ENCODE data around the gene NPHP4.

The NPHP4 gene

DNA sequence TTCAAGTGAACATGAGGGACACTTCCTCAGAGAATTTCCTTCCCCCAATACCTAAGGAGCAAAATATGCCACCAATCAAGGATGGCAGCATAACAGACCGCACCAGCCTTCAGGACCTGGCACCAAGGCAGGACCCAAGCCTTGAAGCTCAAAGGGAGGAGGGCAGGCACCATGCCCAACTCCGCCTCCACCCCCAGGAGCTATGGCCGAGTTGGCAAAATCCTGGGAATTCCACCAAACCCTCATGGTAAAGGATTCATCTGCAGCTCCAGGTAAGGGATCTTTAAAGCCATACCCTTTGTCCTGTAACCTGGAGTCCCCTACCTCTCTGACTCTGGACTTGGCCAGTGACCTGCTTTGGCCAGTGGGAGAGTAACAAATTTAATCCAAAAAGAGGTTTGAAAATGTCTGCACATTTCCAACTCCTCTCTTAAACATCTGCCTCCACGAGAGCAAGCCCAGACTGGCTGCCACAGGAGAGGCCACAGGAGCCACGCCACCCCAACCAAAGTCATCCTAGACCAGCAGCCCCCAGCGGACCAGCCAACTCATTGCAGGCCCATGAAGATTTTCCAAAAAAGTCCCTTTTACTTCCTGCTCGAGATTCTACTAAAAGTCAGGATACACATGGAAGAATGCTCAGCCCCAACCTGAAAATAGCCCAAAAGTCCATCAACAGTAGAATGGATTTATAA lies 41.9 kb downstream of the NPHP4 start:
- no peak for DNase-seq (ENCODE audit: low read depth)

DNA sequence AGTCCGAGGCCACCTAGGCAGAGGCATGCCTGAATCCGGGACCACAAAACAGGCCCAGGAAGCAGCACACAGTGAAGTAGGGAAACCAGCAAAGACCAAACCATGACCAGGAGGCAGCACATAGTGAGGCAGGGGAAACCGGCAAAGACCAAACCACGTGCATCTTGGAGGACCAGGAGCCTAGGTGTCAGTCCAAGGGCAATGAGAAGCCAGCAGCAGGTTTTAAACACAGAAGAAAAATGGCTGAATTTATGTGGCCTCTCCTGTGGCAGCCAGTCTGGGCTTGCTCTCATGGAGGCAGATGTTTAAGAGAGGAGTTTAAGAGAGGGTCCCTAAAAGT lies 42.5 kb downstream of the NPHP4 start:
- DNase-seq (ENCODE audit: low read depth), result no peak

DNA sequence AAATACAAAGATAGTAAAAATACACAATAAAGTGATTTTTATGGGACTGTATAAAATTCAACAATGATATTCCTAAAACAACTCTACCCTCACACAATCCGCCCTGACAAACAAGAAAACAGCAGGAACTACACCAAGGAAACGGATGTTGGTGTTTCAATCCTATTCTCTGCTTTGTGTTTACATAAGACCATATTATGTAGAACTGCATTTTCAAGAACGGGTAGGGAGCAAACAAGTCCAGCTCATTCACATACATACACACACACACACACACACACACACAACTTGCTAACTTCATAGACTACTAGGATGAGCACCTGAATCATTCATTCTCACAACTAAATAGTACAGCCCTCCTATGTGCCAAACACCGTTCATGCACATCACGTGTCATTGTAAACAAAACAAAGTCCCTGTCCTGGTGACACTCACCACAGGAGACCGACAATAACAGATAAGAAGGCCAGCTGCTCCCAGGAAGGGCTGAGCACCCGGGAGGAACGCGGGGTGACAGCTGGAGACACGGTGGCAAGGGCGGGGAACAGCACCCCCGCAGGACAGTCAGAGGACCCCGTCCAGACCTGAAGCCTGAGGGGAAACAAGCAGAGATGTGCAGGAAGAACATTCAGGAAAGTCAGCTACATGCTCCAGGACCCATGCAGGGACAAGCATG lies 43.0 kb downstream of the NPHP4 start:
- no peak for DNase-seq (ENCODE audit: low read depth)

DNA sequence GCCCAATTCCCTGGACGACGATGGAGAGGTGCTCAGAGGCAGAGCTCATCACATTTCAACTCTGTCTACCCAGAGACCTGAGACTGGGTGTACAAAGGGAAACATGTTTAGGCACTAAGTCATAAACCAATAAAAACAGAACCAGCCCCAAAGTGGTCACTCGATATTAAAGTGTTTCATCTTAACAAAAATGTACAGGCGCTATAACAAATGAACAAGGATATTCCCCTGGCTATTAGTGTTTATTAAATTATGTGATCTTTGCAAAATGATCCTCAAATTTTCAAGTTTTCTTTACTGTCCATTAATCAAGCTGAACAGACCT lies 43.6 kb downstream of the NPHP4 start:
- DNase-seq (ENCODE audit: low read depth), result no peak

DNA sequence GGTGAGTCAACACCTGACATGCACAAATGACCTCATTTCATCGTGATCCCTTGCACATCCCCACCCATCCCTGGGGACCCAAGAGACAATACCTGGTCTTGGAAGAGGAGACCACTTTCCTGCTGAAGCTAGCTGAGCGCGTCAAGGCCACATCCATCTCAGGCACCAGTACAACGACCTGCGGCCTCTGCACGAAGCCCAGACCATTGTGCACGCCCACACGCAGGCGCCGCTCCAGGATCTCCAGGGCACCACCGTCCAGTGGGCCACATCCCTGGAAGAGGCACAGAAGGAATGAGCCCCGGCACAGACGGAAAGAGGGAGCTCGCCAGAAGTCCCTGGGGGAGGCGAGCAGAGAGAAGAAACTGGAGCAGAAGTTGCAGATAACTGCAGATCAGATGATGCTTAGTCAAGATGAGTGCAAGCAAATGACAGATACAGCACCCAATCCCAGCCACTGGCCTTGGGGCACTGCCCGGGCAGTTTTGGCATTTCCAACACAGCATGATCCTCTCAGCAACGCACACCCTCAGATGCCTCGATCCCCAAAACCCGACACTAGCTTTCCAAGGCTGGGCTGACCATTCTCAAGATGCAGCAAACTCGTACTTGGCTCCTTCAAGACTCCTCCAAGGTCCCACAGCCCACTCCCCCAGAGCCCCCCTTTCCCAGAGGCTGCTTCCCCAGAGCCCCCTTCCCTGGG lies 44.1 kb downstream of the NPHP4 start:
- no peak for DNase-seq (ENCODE audit: low read depth)

DNA sequence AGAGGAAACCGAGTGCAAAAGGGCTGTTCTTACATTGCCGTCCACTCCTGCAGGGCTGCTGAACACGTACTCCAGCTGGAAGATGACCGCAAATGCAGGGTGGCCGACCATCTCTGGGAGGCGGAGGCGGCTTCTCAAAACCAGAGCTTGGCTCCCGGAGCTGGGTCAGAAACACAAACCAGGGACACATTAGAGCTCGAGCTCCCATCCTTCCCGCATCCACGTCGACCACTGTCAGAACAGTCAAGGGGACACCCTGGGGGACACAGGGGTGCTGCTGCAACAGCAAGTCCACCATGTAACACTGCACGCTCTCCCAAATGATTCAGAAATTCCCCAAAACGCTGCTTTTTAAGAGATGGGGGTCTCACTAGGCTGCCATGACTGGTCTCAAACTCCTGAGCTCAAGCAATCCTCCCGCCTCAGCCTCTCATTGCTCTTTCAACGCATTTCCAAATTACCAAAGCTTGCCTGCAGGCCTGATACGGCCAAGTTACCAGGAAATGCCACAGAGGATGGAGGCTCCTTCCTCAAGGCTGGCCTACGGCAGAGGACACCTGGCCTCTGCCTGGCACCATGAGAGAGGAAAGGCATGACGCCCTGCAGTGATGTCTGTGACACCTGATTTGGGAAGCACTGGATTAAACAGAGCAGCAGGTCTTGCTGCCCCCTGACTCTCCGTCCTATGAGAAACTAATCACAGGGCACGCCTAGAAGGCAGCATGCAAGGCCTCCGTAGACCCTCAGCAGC lies 45.0 kb downstream of the NPHP4 start:
- DNase-seq (ENCODE audit: low read depth), result no peak

DNA sequence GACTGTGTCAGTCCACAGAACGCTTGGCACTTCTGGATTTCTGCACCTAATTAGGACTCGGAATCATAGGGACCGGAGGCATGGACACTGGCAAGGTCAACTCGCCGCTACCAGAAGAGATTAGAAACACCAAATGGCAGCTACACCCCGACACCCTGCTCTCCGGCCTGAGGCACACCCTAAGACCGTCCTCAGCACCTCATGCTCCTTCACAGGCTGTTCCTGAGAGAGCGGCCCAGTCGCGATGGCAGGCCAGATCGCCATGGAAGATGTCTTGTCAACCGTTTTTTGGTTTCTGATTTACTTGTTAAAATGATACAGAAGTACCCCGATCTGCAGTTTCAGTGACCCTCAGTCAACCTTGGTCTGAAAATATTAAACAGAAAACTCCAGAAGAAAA lies 46.8 kb downstream of the NPHP4 start:
- no peak for DNase-seq (ENCODE audit: low read depth)

DNA sequence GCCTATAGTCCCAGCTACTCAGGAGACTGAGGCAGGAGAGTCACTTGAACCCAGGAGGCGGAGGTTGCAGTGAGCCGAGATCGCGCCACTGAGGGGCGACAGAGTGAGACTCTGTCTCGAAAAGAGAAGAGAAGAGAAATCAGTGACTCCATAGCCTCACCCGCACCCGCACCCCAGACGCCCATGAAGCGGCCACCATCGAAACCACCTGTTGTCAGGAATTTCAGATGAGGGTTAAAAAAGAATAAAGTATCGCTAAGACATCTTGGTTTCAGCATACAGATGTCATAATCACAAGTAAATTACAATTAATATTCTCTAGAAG lies 47.4 kb downstream of the NPHP4 start:
- no peak for DNase-seq (ENCODE audit: low read depth)

DNA sequence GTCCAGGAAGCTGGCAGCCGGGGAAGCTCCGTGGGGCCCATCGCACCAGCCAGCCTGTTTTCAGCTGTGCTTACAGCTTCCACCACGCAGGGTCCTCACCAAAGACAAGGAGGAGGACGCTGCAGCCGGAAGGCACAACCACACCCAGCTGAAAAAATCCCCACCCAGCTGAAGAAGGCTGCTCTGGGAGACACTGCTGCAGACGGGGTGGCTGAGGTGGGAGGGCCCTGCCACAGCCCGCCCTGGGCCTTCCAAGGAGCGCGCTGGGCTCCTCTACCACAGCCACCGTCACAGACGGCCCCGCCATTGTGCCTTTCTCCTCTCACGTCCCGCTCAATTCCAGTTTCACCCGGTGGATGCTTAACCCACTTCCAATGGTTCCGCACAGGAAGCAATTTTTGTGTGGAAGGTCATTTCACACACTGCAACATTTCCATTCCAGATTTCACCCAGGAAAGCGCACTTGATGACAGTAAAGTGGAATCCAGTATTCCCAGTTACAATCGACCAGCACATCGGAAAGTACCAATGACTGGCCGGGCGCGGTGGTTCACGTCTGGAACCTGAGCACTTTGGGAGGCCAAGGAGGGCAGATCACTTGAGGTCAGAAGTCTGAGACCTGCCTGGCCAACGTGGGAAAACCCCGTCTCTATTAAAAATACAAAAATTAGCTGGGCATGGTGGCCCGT lies 47.9 kb downstream of the NPHP4 start:
- DNase-seq (ENCODE audit: low read depth), result no peak

DNA sequence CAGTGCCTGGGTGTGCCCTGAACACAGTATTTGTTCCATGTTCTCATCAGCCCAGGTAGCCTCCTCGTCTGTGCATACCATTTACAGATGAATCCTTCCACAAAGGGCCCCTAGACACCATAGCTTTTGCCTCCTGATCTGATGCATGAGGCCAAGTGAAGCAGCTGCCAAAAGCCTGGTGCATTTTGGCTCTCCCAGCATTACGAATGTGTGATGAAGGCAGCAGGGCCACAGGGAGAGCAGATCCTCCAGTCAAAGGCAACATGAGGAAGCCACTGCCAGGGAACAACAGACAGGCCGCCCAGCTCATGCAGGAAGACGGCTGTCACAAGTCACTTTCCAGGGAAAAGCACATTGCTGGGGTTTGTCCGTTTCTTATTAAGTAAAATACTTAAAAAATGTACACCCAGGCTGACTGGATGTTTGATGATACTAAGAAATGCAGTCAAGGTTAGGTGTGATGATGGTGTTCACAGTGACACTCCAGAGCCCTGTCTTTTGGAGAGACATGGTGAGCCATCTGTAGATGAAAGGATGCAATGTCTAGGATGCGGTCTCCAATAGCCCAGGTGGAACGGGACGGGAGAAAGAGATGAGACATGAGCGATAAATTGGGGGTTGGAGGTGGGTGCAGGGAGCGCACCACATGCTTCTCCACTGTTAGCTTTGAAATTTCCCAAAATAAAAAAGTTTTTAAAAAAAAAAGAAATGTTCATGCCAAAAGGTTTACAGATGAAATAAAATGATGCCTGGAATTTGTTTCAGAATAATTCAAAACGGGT lies 48.7 kb downstream of the NPHP4 start:
- no peak for DNase-seq (ENCODE audit: low read depth)

DNA sequence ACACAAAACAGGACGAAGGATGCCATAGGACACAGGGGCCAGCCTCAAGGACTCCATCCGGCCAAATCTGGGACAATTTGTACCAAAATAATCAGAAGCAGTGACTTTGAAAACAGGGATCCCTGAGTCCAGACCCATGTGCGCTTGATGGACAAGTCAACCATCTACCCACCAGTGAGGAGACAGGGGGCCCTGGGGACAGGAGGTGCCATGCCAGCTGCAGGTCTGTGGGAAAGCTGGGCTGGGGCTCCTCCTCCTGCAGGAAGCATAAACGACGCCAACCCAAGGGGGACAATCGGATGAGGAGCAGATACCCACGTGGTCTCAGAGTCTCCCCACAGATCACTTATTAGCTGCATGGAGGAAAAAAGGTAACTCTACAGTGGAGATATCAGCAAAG lies 50.6 kb downstream of the NPHP4 start:
- DNase-seq (ENCODE audit: low read depth), result no peak

DNA sequence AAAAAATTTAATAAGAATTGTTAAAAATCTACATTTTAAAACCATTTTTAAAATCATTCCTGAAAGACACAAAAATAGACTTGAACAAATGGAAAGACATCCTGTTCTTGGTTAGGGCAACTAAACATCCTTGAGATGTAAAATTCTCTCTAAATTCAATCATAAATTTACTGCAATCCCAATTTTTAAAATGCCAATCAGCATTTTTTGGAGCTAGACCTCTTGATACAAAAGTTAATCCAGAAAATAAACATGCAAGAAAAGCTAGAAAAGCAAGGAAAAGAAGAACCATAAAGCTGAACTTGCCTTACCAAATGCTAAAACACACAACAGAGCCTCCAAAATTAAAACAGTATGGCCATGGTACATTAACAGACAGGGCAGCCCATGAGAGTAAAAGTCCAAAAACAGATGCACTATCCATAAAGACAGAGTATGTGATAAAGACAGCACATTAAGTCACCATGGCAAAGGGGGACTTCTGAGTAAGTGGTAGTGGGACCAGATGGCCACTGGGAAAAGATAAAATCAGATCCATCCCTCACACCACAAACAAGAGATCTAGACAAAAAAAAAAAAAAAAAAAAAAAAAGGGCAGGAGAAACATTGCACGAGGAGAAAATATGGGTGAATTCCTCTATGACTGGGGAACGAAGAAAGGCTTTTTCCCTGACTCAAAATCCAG lies 51.4 kb downstream of the NPHP4 start:
- DNase-seq (ENCODE audit: low read depth), result no peak

DNA sequence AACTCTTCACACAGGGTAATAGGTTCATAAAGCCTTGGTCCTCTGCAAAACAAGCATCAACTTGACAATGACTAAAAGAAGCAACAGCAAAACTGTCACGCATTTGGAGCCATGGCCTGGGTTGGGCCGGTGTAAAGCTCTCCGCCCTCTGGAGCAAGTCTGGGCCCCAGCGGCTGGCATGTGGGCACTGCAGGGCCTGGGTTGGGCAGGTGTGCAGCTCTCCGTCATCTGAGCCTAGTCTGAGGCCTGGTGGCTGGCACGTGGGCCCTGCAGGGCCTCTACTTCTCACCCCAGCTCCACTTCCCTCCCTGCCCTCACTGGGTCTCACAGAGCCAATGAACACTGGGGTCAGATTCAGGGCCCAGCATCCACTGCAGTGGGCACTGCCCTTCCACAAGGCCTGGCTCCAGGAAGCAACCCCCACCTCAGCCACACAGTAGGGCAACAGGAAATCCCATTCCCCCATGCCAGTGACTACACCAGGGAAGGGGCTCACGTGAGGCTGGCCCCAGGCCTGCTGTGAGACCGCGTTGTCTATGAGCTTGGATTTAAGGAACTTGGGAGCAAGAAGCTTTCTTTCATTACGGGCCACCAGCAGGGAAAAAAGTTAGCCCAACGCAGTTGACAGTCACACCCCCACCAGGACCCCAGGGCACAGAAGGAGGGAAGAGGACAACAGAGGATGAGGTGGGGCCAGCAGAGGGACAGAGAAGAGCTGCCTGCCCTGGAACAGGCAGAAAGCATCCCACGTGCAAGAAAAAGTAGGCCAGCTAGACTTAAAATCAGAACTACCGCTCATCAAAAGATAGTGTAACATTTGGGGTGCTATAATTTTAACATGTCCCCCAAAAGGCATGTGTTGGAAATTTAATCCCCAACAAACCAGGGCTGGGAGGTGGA lies 52.7 kb downstream of the NPHP4 start:
- DNase-seq (ENCODE audit: low read depth), result no peak

DNA sequence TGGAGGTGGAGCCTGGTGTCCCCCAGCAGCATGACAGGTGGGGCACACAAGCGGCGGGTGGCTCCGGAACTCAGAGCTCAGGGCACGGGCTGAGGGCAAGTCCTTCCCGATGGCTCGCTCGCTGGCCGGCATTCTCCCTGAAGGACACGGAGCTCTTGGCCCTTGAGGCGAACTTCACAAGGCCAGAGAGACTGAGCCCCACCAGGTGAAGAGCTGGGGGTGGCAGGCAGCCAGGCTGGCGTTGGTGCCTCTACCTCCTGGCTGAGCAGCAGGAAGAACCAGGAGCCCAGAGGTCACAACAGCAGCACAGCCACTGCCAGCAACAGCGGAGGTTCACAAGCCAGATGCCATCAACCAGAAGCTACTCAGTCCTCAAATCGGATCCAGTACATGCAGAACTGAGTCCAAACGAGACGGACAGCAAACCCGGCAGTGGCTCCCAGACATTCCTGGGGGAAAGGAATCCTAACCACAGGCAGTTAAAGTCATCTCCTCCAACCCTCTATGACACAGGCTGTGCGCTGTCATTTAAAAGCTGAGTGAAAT lies 54.1 kb downstream of the NPHP4 start:
- DNase-seq (ENCODE audit: low read depth), result no peak

DNA sequence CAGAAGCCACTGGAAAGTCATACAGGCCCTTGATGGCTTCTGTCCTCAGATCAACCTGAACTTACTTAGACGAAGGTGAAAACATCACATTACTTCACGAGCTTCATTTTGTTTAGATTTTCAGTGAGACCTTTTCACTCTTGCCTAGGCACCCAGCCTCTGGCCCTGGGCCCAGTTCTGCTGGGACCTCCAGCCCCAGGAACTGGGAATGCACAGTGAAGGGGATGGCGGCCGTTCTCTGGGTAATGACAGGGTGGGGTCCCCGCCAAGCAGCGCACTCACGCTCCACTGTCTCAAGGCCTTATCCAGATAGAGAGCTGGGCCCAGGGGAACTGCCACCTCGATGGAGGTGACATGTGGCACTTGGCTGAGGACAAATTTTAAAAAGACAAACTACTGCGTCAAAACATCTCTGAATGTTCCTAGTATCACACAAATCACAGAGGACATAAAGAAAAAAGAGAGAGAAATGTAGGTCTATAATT lies 54.8 kb downstream of the NPHP4 start:
- no peak for DNase-seq (ENCODE audit: low read depth)

DNA sequence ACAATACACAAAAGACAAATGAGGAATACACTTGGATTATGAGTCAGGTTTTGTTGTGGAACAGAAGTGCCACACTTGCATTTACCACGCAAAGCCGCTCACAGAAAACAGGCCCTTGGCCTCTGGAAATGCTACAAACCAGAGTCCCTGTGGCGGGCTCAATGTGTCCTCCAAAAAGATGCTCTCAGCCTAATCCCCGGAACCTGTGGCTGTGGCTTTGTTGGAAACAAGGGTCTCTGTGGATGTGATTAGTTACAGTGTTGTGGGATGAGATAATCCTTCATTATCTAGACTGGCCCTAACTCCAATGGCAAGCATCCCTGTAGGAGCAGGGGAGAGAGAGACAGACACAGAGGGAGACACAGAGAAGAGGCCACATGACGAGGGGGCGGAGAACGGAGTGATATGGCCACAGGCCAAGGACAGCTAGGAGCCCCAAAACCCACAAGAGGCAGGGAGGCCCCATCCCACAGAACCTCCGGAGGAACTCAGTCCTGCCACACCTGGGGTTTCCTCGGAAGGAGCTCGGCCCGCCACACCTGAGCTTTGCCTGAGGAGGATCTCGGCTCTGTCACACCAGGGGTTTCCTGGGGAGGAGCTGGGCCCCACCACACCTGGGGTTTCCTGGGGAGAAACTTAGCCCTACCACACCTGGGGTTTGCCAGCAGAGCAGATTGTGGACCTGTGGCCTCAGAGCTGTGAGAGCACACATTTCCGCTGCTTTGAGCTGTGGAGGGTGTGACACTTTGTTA lies 55.4 kb downstream of the NPHP4 start:
- no peak for DNase-seq (ENCODE audit: low read depth)

DNA sequence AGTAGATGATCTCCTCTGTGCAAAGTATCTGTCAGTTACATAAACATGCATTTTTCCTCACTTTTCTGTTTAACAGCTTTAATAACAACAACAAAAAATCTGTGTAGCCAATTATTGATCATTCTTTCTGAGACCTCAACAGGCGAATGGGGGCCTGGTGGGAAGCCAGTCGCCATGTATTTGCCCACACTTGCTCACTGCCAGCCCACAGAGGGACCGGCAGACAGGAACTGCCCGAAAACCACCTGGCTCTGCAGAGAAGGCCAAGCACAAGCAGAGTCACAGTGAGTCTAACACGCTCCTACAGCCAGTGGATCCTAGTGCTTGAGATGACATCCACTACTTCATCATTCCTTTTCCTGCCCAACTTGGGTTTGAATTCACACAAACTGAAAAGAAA lies 56.1 kb downstream of the NPHP4 start:
- DNase-seq (ENCODE audit: low read depth), result no peak

DNA sequence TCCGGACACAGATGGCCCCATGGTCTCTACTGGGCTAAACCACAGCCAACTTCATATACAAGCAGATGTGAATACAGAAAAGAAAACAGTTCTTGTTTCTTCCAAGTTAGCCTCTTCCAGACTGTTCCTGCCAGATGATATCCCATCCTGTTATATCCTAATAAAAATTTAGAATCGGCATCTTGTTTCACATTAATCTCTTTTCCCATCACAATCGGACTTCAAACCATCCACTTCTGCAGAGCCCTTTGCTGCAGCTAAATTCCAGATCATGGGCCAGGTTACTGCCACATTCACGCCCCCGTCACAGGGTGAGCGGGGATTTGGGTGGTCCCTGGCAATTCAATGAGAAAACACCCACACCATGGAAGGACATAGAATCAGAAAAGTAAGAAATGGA lies 57.2 kb downstream of the NPHP4 start:
- no peak for DNase-seq (ENCODE audit: low read depth)
